Endometrial microvascular endothelial cells (primary cell): Measurements from ENCODE around the gene PLLP. TPM values are rescaled to one million over a fixed set of nuclear protein-coding genes. Genes with fewer than 3 reads are reported as not detected.

ENCODE experiments used
- total RNA-seq: library from RNA; depleted of rRNA; stranded (reverse); fragments of >200 nt; gene quantifications from one replicate; pipeline ENCODE4 v1.2.3, GENCODE V29; 2015; ENCODE audit errors: inconsistent ontology term

The PLLP gene
- total RNA-seq, 1 donor from 2014 or later, result 0.56 TPM

Other genes starting within 250 kb of the PLLP start
- 87.9 TPM for gene CPNE2, start 192.1 kb downstream of the PLLP start, total RNA-seq
- 34.1 TPM for gene PSME3IP1, start 98.6 kb downstream of the PLLP start, total RNA-seq
- gene RSPRY1, start 98.3 kb downstream of the PLLP start, total RNA-seq, result 37.4 TPM
- gene ARL2BP, start 39.4 kb downstream of the PLLP start, total RNA-seq, result 132 TPM
- gene CCL22, start 74.1 kb upstream of the PLLP start, total RNA-seq, result not detected
- gene CX3CL1, start 87.8 kb upstream of the PLLP start, total RNA-seq, result 1.0 TPM
- not detected for gene CCL17, start 120.1 kb upstream of the PLLP start, total RNA-seq
- gene CIAPIN1, start 162.7 kb upstream of the PLLP start, total RNA-seq, result 87.3 TPM
- gene COQ9, start 162.8 kb upstream of the PLLP start, total RNA-seq, result 52.5 TPM
- gene POLR2C, start 178.0 kb upstream of the PLLP start, total RNA-seq, result 114 TPM
- 13.5 TPM for gene DOK4, start 201.8 kb upstream of the PLLP start, total RNA-seq